ENCODE measurements around the gene RNASEH2A. TPM values are rescaled to one million over a fixed set of nuclear protein-coding genes. Genes with fewer than 3 reads are reported as not detected.
A peak's percentile ranks its signal among the peaks of the same experiment; 100 is the strongest.

The RNASEH2A gene
- 25.6 and 31.1 TPM in 2 replicates for total RNA-seq (2014; rRNA removed; shearing (Covaris generic))
- 28.9 and 33.4 TPM in 2 replicates for polyA plus RNA-seq (2014; cell fraction: nucleus; rRNA removed)

- DNase-seq (ENCODE audit: extremely low read depth, low read depth), result peak; percentile 75
These were observed at the start of gene RNASEH2A for GRCh38 chr19:12806242-12807081. RNASEH2A (plus strand) TSS chr19:12806584; CDS start chr19:12806674, 90 bp downstream.

GRCh38 chr19:12757544-12758274 is 48.7 kb upstream of the RNASEH2A start:
- peak; percentile 47 for DNase-seq (ENCODE audit: extremely low read depth, low read depth)

GRCh38 chr19:12759686-12760085 is 46.7 kb upstream of the RNASEH2A start:
- no peak for DNase-seq (ENCODE audit: extremely low read depth, low read depth)

GRCh38 chr19:12763100-12763499 is 43.3 kb upstream of the RNASEH2A start:
- no peak for DNase-seq (ENCODE audit: extremely low read depth, low read depth)

- no peak for DNase-seq (ENCODE audit: extremely low read depth, low read depth)
These were observed 41.7 kb upstream of the RNASEH2A start for GRCh38 chr19:12764698-12765097.

GRCh38 chr19:12766051-12766521 is 40.3 kb upstream of the RNASEH2A start:
- peak; percentile 72 for DNase-seq (ENCODE audit: extremely low read depth, low read depth)

DNA sequence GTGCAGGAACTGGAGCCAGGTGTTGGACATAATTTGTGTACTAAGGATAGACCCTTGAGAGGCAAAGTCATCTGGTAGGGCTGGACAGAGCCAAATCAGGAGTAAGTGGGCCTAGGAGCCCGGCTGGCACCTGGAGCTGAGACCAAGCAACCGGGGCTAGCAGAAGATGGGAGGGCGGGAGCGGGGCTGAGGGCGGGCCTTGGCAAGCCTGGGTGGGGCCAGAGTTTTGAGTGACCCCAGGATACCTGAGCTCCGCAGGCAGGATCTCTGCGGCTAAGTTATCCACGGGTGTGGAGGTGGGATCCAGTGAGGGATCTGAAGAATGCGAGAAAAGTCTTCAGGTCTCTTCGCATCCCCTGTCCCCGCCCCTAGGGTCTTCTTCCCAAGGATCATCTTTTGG is 39.2 kb upstream of the RNASEH2A start:
- no peak for DNase-seq (ENCODE audit: extremely low read depth, low read depth)

DNA sequence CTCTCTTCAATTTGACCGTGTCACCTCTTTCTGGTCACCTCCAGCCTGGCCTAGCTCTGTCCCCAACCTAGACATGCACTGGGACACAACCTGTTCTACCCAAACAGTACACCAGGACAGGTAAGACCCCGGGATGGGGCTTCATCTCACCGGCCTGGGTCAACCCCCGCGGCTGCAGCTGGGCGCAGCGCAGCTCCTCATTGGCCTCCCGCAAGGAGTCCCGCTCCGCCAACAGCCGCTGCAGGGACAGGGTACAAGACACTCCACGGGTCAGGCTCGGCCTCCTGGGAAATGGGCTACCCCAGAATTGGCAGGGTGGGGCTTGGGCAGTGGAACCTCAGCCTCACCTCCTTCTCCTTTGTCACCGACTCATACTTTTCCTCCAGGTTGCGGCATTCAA is 38.7 kb upstream of the RNASEH2A start:
- no peak for DNase-seq (ENCODE audit: extremely low read depth, low read depth)

GRCh38 chr19:12769689-12770088 is 36.7 kb upstream of the RNASEH2A start:
- DNase-seq (ENCODE audit: extremely low read depth, low read depth), result no peak

GRCh38 chr19:12770922-12771321 is 35.5 kb upstream of the RNASEH2A start:
- DNase-seq (ENCODE audit: extremely low read depth, low read depth), result no peak

DNA sequence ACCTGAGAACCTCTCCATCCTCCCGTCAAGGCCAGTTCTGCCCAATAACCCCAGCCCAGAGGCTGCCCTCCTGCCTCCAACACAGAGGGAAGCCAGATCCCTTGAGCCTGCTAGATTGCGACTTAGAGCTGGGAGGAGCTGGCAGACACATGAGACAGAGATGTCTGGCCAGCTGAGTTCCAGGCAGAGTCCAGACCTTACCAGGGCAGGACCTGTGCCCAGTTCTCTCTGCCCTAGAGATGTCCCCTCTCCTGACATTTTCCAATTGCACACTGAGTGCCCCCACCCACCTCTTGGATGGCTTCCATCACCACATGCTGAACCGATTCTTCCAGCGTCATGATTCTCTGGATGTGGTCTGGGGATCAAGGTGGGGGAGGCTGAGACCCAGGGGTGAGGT is 34.1 kb upstream of the RNASEH2A start:
- DNase-seq (ENCODE audit: extremely low read depth, low read depth), result no peak

DNA sequence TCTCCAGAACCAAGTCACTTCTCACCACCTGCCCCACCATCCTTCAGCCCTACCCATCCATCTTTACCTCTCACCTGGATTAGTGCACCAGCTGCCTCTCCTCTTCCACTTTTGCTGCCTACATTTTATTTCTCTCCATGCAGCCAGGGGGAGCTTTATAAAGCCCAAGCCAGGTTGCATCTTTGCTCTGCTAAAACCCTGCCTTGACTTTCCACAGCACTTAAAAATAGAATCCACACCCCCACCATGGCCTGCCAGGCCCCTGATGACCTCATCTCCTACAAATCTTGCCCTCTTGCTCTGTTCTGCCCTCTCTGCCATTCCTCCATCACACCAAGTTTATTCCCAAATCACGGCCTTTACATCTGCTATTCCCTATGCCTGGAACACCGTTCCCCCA is 32.8 kb upstream of the RNASEH2A start:
- no peak for DNase-seq (ENCODE audit: extremely low read depth, low read depth)

GRCh38 chr19:12774588-12775555 is 31.5 kb upstream of the RNASEH2A start, which contains the start of gene HOOK2:
HOOK2 (minus strand) TSS chr19:12775552; CDS start chr19:12775449, 103 bp downstream.
- DNase-seq (ENCODE audit: extremely low read depth, low read depth), result no peak

- no peak for DNase-seq (ENCODE audit: extremely low read depth, low read depth)
These were observed 29.0 kb upstream of the RNASEH2A start for GRCh38 chr19:12777217-12778016.

- DNase-seq (ENCODE audit: extremely low read depth, low read depth), result no peak
These were observed 28.1 kb upstream of the RNASEH2A start for GRCh38 chr19:12778017-12778904.

DNA sequence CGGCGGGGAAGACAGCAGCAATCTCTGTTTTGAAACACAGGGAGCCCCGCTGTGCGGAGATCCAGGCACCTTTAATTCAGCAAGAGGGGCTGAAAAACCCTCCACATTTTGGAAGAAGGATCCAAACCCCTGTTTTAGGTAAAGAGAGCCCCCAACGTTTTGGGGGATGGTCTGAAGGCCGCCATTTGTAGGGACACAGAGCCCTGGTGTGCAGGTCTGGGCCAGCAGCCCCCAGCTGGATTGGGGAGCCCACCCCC is 27.6 kb upstream of the RNASEH2A start:
- no peak for DNase-seq (ENCODE audit: extremely low read depth, low read depth)

- no peak for DNase-seq (ENCODE audit: extremely low read depth, low read depth)
These were observed 27.0 kb upstream of the RNASEH2A start for GRCh38 chr19:12779162-12779993.

DNA sequence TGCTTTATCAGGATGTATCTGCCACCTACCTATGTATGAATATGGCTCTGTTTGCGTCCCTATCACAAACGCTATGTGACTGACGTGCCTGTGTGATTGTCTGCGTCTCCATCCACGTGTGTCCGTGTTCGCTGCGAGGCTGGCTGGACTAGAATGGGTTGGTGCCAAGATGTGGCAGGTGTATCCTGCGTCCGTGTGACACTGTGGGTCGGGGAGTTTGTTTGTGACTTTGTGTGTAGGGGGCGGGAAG is 24.3 kb upstream of the RNASEH2A start:
- no peak for DNase-seq (ENCODE audit: extremely low read depth, low read depth)
